ENCODE measurements around the gene C16orf87.
A peak's percentile ranks its signal among the peaks of the same experiment; 100 is the strongest.

C16orf87 gene

GRCh38 chr16:46862555-46863447, 31.8 kb upstream of the C16orf87 start:
- H3K9me3 ChIP-seq (ENCODE audit: insufficient read depth, low read length), result peaks cover 9% of the 10 kb centered on the region; the same call in 1 of the 2 replicates
- no peak for DNase-seq (ENCODE audit: low read depth, low spot score)
- no peak overlapping the region for H3K9ac ChIP-seq (ENCODE audit: insufficient read length, low read depth)
- H3K36me3 ChIP-seq (ENCODE audit: insufficient read depth, insufficient read length, low read length), result no peaks in the 10 kb centered on the region
- no peak for TF ChIP-seq SUZ12 (IDR thresholded peaks at IDR 0.05; ENCODE audit: extremely low read depth, insufficient read depth, insufficient read length)
- TF ChIP-seq ZNF274 (IDR thresholded peaks at IDR 0.05; ENCODE audit: low read depth, low read length), result no peak
- TF ChIP-seq YY1 (IDR thresholded peaks at IDR 0.05; ENCODE audit: insufficient read depth, insufficient read length), result no peak
- H3K27me3 ChIP-seq (ENCODE audit: insufficient read depth, insufficient read length), result no peaks in the 10 kb centered on the region
- no peak overlapping the region for H3K4me3 ChIP-seq (ENCODE audit: insufficient read length, low read depth)
- H3K4me1 ChIP-seq (ENCODE audit: insufficient read depth, insufficient read length), result no peaks in the 10 kb centered on the region

GRCh38 chr16:46859719-46860152, 28.8 kb upstream of the C16orf87 start:
- Histone ChIP-seq H3K27me3 (ENCODE audit: insufficient read depth, insufficient read length) (no peaks in the 10 kb centered on the region), H3K9ac (ENCODE audit: insufficient read length, low read depth) (no peak overlapping the region), H3K4me1 (ENCODE audit: insufficient read depth, insufficient read length) (no peaks in the 10 kb centered on the region), H3K9me3 (ENCODE audit: insufficient read depth, low read length) (peaks cover 5% of the 10 kb centered on the region; the same call in 1 of the 2 replicates), H3K36me3 (ENCODE audit: insufficient read depth, insufficient read length, low read length) (no peaks in the 10 kb centered on the region), H3K4me3 (ENCODE audit: insufficient read length, low read depth) (no peak overlapping the region)
- no peak for DNase-seq (ENCODE audit: low read depth, low spot score)
- TF ChIP-seq SUZ12 (IDR thresholded peaks at IDR 0.05; ENCODE audit: extremely low read depth, insufficient read depth, insufficient read length) (no peak), ZNF274 (IDR thresholded peaks at IDR 0.05; ENCODE audit: low read depth, low read length) (no peak), YY1 (IDR thresholded peaks at IDR 0.05; ENCODE audit: insufficient read depth, insufficient read length) (no peak)

- H3K4me1 ChIP-seq (ENCODE audit: insufficient read depth, insufficient read length), result no peaks in the 10 kb centered on the region
- TF ChIP-seq ZNF274 (IDR thresholded peaks at IDR 0.05; ENCODE audit: low read depth, low read length), result no peak
- H3K9me3 ChIP-seq (ENCODE audit: insufficient read depth, low read length), result peaks cover 5% of the 10 kb centered on the region; the same call in 1 of the 2 replicates
- H3K36me3 ChIP-seq (ENCODE audit: insufficient read depth, insufficient read length, low read length), result no peaks in the 10 kb centered on the region
- DNase-seq (ENCODE audit: low read depth, low spot score), result no peak
- H3K4me3 ChIP-seq (ENCODE audit: insufficient read length, low read depth), result no peak overlapping the region
- H3K27me3 ChIP-seq (ENCODE audit: insufficient read depth, insufficient read length), result no peaks in the 10 kb centered on the region
- no peak overlapping the region for H3K9ac ChIP-seq (ENCODE audit: insufficient read length, low read depth)
Measured at GRCh38 chr16:46858151-46858550, 27.2 kb upstream of the C16orf87 start.

- H3K4me1 ChIP-seq (ENCODE audit: insufficient read depth, insufficient read length), result no peaks in the 10 kb centered on the region
- H3K4me3 ChIP-seq (ENCODE audit: insufficient read length, low read depth), result no peak overlapping the region
- H3K36me3 ChIP-seq (ENCODE audit: insufficient read depth, insufficient read length, low read length), result no peaks in the 10 kb centered on the region
- DNase-seq (ENCODE audit: low read depth, low spot score), result no peak
- no peaks in the 10 kb centered on the region for H3K27me3 ChIP-seq (ENCODE audit: insufficient read depth, insufficient read length)
- H3K9ac ChIP-seq (ENCODE audit: insufficient read length, low read depth), result no peak overlapping the region
- peaks cover under 1% of the 10 kb centered on the region; the same call in 1 of the 2 replicates for H3K9me3 ChIP-seq (ENCODE audit: insufficient read depth, low read length)
- TF ChIP-seq SUZ12 (IDR thresholded peaks at IDR 0.05; ENCODE audit: extremely low read depth, insufficient read depth, insufficient read length), result no peak
Measured at GRCh38 chr16:46857368-46857945, 26.5 kb upstream of the C16orf87 start.

GRCh38 chr16:46855389-46855788, 24.4 kb upstream of the C16orf87 start:
- Histone ChIP-seq H3K36me3 (ENCODE audit: insufficient read depth, insufficient read length, low read length) (no peaks in the 10 kb centered on the region), H3K9ac (ENCODE audit: insufficient read length, low read depth) (no peak overlapping the region), H3K27me3 (ENCODE audit: insufficient read depth, insufficient read length) (no peaks in the 10 kb centered on the region), H3K4me1 (ENCODE audit: insufficient read depth, insufficient read length) (no peaks in the 10 kb centered on the region), H3K9me3 (ENCODE audit: insufficient read depth, low read length) (no peaks in the 10 kb centered on the region), H3K4me3 (ENCODE audit: insufficient read length, low read depth) (no peak overlapping the region)
- DNase-seq (ENCODE audit: low read depth, low spot score), result no peak
- no peak for TF ChIP-seq YY1 (IDR thresholded peaks at IDR 0.05; ENCODE audit: insufficient read depth, insufficient read length)
- no peak for TF ChIP-seq SUZ12 (IDR thresholded peaks at IDR 0.05; ENCODE audit: extremely low read depth, insufficient read depth, insufficient read length)
- no peak for TF ChIP-seq ZNF274 (IDR thresholded peaks at IDR 0.05; ENCODE audit: low read depth, low read length)

GRCh38 chr16:46854846-46855245, 23.9 kb upstream of the C16orf87 start:
- Histone ChIP-seq H3K36me3 (ENCODE audit: insufficient read depth, insufficient read length, low read length) (no peaks in the 10 kb centered on the region), H3K4me1 (ENCODE audit: insufficient read depth, insufficient read length) (no peaks in the 10 kb centered on the region), H3K27me3 (ENCODE audit: insufficient read depth, insufficient read length) (no peaks in the 10 kb centered on the region), H3K9ac (ENCODE audit: insufficient read length, low read depth) (no peak overlapping the region), H3K4me3 (ENCODE audit: insufficient read length, low read depth) (no peak overlapping the region), H3K9me3 (ENCODE audit: insufficient read depth, low read length) (no peaks in the 10 kb centered on the region)
- DNase-seq (ENCODE audit: low read depth, low spot score), result no peak
- no peak for TF ChIP-seq YY1 (IDR thresholded peaks at IDR 0.05; ENCODE audit: insufficient read depth, insufficient read length)

GRCh38 chr16:46853713-46854443, 22.9 kb upstream of the C16orf87 start:
- H3K9me3 ChIP-seq (ENCODE audit: insufficient read depth, low read length), result no peaks in the 10 kb centered on the region
- no peaks in the 10 kb centered on the region for H3K27me3 ChIP-seq (ENCODE audit: insufficient read depth, insufficient read length)
- peak; percentile 77 for DNase-seq (ENCODE audit: low read depth, low spot score)
- H3K36me3 ChIP-seq (ENCODE audit: insufficient read depth, insufficient read length, low read length), result no peaks in the 10 kb centered on the region
- no peak overlapping the region for H3K9ac ChIP-seq (ENCODE audit: insufficient read length, low read depth)
- H3K4me3 ChIP-seq (ENCODE audit: insufficient read length, low read depth), result no peak overlapping the region
- TF ChIP-seq ZNF274 (IDR thresholded peaks at IDR 0.05; ENCODE audit: low read depth, low read length) (no peak), SUZ12 (IDR thresholded peaks at IDR 0.05; ENCODE audit: extremely low read depth, insufficient read depth, insufficient read length) (no peak), YY1 (IDR thresholded peaks at IDR 0.05; ENCODE audit: insufficient read depth, insufficient read length) (no peak)
- H3K4me1 ChIP-seq (ENCODE audit: insufficient read depth, insufficient read length), result no peaks in the 10 kb centered on the region
